ENCODE measurements around the gene ZP4. TPM values are rescaled to one million over a fixed set of nuclear protein-coding genes. Genes with fewer than 3 reads are reported as not detected.
"Not testable (repeated sequence)": the region's sequence is repeated elsewhere in the genome, so short reads cannot be mapped to it uniquely, and the experiment has no call there.

Gene ZP4
- total RNA-seq, 1 donor from 2014 or later = not detected

DNA sequence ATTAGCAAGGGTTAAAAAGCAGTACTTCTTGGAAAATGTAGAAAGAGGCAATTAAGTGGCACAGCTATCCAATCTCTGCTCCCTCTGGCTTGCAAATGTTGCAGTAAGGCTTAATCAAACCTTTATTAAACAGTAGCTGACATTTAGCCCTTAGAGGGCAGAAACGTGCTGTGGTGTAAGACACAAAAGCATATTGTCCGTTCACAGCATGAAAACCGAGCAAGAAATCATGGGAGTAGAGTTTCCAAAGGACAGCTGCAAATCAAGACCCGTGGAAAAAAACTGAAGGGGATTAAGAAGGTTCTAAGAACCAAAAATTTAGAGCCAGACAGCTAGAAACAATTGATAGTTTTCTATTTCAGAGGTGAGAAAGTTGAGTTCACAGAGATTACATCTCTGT is 13.1 kb downstream of the ZP4 start:
- DNase-seq (ENCODE audit: low read depth, low spot score) = no peak

DNA sequence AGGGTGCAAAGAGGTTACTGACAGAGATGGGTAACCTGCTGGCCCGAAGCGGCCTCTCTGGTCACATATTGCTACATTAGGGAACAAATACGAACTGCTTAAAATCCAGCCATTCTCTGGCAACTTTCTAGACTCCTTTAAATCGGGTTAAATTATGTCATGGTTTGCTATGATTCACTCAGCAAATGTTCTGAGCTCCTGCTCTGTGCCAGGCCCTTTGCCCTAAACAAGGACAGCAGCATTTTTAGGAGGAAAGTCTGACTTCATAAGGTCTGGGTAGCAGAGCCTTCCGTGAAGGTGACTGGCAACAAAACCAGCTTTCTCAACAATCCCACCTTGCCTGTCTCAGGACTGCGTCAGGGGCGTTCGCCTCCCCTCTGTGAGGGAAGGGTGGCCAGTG is 15.4 kb downstream of the ZP4 start:
- DNase-seq (ENCODE audit: low read depth, low spot score) = no peak

DNA sequence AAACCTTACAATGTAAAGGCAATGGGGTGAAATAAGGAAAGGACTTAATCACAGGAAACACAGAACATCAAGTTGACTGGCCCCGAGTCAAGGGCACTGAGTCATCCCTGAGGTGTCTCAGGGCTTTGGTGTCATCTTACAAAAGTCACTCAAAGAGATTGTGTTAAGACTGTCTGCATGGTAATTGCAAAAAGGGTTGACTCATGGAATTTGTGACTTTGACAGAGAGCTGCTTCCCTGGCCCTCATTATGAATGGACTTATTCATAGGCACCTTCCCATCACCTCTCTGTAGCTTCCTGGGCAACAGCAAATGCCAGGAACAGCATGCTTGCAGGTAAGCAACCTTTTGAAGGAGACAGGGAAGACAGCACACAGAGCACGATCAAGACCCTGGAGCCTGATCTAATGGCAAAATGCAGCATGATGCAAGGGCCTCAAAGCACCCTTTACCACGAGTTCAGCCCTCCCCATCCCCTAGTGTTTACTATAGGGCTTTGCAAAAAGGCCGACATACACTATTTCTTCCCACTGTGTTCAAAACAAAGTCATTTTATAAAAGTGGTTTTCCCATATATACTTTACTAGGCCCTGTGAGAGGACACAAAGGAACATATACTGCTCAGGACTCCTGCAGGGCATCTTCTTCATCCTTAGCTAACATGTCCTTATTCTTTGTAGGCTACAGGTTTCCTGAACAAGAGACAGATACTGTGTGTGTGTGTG is 17.1 kb downstream of the ZP4 start:
- DNase-seq (ENCODE audit: low read depth, low spot score) = no peak

DNA sequence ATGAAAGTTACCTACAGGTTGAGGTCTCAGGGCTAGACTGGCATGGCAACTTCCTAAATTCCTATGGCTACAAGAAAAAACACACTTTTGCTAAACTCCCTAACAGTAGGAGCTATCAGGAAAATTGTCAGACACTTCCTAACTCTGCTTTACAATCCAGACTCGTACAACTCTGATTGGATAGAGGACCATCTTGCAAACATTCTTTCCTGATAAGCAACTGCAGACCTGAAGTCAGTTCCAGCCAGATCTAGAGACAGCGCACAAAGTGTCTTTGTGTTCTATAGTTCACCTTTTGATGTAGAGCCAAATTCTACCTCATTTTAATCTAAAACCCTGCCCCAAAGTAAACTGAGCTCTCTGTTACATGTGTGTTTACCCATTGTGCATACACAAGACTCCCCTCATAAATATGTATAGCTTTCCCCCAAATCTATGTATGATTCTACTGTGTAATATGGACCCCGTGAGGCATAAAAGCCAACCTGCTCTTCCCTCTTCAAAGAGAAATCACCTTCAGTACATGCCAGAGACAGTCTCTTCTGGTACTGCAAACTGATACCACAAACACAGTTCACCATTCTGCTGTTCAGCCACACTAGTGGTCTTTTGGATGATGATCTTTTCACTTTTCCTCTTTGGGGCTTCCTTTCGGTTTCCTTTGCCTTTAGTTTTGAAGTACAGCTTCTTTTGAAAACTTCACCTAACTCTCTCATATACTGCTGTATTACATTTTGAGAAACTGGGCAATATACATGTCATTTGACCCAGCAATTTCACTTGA is 21.7 kb downstream of the ZP4 start:
- DNase-seq (ENCODE audit: low read depth, low spot score) = no peak

DNA sequence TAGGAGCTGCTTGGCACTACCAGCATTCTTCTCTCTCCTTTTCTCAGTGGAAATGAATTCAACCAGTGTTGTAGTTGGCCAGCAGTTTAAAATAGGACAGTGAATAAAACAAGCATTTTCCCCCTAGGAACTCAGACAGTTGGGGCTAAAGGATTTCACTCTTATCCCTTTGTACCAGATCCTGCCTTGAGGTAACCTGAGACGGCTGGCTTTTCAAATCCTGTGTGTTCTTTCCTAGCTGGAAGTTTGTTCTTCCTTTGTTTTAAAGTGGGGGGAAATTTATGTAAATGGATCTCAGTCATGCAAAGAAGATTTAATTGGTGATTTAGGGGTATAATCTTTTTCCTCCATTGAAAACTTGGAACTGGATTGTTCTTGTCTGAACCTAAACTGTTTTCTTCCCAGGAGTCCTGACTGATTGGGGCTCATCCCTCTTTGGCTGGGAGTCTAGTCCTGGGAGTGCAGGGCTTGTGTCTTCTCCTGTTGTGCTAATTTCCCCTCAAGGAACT is 23.3 kb downstream of the ZP4 start:
- DNase-seq (ENCODE audit: low read depth, low spot score) = no peak

DNA sequence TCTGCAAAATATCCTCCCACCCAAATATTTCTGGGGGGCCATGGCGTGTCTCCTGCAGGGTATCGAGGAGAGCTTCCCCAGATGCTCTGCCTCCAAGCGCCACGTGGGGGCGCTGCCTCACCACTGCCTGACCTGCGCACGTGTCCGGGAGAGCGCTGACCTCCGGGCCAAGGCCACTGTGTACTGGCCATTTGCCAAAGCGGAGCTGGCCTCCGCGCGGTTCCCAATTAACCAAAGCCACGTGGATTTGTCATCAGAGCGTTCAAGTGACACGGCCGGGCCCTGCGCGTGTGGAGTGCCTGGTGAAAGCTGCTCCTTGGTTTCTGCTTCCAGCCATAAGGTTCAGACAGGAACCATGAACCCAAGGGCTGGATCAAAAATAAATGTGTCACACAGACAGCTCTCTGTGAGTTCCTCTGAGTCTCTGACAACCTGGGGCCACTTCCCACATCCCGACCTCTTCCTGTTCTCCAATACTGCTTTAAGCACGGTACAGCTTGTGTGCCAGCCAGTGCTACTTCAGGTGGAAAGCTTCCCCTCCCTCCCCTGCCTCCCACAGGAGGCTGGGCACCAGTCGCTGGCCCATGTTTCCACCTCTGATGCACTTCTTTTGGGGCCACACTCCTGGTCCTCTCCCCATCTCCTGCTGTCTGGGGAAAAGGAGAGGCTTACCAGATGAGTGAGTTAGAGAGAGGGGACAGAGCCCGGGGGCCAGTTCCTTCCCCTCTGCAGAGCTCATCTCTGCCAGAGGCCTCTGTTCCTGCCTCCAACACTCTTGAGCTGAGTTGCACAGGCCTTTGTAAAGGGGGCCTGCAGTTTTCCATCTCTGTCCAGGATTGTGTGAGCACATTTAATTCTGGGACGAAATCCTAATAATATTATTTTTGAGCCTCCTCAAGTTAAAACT is 26.1 kb downstream of the ZP4 start:
- DNase-seq (ENCODE audit: low read depth, low spot score) = no peak

DNA sequence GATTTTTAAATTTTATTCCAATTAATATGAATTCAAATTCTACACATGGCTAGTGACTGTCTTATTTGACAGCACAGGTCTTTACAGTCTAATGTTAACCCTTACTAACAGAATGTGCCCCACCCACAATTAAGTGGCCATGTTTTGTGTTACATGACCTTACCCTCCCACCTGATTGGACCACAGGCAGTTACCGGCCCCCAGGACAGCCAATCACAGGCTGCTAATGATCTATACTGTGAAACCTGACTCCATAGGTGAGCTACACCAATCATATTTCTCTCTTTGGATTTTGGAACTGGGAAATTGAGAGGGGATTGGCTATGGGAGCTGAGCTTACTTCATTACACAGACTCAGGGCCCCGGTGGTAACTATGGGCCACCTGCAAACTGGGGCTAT is 27.5 kb downstream of the ZP4 start:
- DNase-seq (ENCODE audit: low read depth, low spot score) = no peak

DNA sequence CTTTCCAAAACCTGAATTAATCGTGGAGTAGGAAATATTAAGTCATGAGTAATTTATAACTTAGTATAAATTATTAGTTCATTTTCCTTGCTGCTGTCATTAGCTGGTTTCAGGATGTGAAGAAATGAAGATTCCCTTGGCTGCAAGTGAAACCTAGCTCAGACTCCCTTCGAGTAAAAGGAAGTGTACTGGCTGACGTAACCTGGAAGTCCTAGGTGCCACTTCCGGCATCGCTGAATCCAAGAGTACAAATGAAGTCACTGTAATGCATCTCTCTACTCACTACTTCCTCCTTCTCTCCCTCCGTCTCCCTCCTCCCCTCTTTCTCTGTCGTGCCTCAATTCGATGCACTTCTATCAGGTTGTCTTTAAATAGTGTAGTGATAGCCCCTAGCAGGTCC is 28.8 kb downstream of the ZP4 start:
- no peak for DNase-seq (ENCODE audit: low read depth, low spot score)

DNA sequence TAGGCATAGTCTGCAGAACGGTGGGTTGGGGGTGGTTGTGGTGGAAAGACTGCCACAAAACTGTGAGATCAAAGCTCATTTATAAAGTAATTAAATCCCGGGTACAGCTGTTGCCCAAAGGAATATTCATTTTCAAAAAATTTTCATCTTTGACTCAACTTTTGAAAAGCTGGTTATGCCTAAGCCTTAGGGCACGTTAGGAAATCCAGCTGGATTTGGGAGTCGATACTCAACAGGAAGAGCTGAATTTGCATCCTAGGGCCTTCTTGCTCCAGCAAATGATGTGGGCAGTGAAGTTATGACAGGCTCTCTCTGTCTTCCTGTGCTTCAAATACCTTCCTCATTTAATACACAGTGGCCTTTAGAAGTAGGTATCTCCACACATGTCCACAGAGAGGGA is 31.7 kb downstream of the ZP4 start:
- no peak for DNase-seq (ENCODE audit: low read depth, low spot score)

DNA sequence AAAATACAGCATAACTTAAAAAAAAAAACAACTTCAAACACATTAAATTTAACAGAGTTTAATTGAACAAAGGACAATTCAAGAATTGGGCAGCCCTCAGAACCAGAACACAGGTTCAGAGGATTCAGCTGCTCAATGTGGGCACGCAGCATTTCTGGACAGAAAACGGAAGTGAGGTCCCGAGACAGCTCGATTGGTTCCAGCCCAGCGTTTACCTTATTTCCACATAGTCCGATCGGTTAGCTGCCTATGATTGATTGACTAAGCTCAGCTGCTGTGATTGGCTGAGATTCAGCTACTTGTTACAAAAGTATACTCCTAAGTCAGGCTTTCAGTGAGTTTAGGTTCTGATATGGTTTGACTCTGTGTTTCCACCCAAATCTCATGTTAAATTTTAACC is 33.3 kb downstream of the ZP4 start:
- no peak for DNase-seq (ENCODE audit: low read depth, low spot score)

DNA sequence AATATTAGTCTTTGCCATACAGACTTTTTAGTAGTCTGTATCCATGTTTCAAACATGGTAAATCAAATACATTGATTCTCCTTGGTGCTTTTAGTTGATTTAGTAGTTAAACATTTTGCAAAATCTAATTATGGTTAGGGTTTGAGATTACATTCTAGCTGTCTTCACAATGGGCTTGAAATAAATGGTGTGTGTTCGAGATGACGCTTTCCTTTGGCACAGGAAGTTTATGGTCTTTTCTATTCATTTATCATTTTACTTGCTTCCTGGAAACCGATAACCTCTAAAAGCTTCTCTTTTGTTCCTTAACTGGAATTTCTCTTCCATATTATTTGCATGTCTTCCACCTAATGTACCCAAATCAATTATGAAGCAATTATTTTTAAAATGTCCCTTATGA is 38.4 kb downstream of the ZP4 start:
- DNase-seq (ENCODE audit: low read depth, low spot score) = no peak

DNA sequence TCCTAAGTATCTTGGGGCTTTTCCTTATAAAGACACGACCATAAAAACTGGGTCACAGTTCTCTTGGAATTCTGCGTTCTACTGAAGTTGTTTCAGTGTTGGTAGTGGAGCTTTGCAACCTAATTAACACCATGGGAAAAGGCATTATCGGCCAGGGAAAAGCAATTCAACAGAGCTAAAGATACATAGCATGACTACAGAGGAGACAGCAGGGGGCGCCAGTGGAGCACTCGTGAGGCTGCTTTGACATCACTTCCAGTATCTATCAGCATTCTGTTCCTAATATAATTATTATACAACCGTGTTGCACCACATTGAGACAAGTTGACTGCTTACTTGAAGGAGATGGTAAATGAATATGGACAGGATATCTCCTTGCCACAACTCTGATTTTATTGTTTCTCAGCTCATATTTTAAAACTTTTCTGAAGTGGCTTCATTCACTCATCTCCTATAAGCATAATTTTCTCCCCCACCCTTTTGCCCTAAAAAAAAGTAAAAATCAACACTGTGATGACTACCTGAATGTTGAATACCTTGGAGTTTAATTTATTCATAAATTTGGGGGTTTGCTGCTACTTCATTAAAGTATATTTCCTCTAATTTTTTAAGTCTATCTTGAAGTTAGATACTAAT is 39.4 kb downstream of the ZP4 start:
- no peak for DNase-seq (ENCODE audit: low read depth, low spot score)

DNA sequence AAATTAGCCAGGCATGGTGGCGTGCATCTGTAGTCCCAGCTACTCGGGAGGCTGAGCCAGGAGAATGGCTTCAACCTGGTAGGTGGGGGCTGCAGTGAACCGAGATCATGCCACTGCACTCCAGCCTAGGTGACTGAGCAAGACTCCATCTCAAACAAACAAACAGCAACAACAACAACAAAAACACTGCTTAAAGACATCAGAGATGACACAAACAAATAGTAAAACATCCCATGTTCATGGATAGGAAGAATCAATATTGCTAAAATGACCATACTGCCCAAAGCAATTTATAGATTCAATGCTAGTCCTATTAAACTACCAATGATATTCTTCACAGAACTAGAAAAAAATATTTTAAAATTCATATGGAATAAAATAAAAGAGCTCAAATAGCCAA is 47.2 kb downstream of the ZP4 start:
- not testable (repeated sequence) for DNase-seq (ENCODE audit: low read depth, low spot score)

DNA sequence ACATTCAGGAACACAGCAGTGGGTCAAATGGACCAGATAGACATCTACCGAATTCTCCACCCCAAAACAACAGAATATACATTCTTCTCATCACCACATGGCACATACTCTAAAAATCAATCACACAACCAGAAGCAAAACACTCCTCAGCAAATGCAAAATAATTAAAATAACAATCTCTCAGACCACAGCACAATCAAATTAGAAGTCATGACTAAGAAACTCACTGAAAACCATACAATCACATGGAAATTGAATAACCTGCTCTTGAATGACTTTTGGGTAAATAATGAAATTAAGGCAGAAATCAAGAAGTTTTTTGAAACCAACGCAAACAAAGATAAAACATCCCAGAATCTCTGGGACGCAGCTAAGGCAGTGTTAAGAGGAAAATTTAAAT is 49.2 kb downstream of the ZP4 start:
- no peak for DNase-seq (ENCODE audit: low read depth, low spot score)

DNA sequence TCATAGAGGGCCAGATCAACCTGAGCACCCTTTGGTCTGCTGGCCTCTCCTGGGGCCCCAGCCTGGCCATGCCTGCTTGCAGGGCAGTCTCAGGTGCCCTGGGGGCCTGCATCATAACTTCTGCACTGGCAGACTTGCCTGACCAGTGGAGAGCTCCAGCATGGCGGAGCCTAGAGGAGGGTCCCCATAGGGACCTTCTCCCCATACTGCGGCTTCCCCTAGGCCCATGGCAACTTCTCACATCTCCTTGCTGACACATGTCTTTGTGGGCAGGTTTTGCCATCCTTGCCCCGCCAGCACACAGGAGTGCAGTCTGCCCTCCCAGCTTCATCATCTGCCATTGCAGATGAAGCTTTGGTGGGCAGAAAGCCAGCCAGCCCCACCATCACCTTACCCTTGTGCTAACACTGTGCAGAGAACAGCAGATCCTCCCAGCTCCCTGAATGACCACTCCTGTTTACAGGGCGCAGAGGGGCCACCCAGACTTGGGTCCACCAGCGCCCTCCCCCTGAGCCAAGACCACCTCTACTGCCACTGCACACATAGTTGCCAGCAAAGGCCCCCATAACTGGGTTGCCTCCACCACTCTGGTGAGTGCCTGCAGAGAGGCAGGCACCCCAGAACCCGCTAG is 51.7 kb downstream of the ZP4 start:
- no peak for DNase-seq (ENCODE audit: low read depth, low spot score)

DNA sequence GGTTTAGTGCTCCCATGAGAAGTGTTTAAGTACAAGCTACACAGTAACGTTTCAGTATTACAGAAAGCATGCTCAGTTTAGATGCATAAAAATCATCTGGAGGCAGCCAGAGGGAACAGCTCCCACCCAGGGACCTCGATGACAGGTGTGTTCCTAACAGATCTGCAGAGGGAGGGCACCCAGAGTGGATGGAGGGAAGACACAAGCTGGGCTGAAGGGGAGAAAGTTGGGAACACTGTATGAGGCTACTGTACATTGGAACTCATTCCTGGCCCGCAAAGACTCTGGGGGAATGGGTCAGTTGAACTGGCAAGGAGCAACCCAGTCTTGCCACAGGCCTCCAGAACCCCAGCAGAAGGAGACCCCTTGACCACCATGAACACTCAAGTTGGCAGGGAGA is 52.4 kb downstream of the ZP4 start:
- no peak for DNase-seq (ENCODE audit: low read depth, low spot score)

DNA sequence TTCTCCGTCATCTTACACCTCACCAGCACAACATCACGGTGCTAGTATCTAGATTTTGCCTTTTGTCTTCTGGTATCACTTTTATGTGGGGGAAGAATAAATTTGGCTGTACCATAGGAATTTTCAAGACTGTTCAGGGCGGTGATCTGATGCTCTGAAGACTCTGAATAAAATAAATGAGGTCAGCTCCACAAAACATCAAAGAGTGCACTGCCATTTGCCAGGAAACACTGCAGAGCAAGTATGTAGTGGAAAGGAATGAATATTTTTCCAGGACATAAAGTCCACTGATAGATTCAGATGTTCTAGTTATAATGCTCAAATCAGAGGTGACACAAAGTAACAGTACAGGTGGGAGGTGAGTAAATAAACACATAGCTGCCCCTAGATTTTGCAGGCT is 56.3 kb downstream of the ZP4 start:
- no peak for DNase-seq (ENCODE audit: low read depth, low spot score)

DNA sequence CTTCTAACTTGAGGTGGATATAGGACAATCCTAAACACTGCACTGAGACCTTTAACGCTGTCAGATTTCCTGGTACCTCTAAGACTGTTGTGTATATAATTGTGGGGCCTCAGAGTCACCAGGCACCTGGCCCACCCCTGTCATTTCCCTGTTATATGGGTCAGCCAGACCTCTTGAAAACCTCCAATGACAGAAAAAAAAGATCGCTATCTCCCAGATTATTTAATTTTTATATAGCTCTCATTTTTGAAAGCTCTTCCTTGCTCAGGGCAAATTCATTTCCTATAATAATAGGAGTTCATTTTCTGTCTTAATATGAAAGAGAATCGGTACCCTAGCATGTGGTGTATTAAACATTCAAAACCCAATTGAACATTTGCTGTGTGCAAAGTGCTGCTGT is 56.7 kb downstream of the ZP4 start:
- no peak for DNase-seq (ENCODE audit: low read depth, low spot score)

DNA sequence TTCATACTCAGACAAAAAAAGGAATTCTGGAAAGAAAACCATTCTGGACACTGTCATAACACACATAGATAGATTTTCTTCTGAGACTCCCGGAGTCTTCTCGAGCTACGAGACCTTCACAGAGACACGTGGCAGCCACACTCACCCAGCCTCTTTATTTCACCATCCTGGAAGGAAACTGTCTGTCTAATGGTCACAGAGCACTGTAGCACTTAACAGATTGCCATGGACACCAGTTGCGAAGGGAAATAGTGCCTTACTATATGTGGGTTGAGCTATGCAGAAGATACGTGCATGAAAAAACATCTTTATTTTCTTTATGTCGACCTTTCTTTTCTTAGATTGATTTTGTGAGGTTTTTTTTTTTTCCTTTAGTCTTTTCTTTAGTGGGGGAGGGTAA is 57.9 kb downstream of the ZP4 start:
- no peak for DNase-seq (ENCODE audit: low read depth, low spot score)
